NAMALWA (cell line): ENCODE measurements around the gene IFNGR1.
A peak's percentile ranks its signal among the peaks of the same experiment; 100 is the strongest.
"Not testable (repeated sequence)": the region's sequence is repeated elsewhere in the genome, so short reads cannot be mapped to it uniquely, and the experiment has no call there.

Source experiments
- DNase-seq: peaks from one replicate; pipeline ENCODE4 v3.0.0-alpha.2; 2015; ENCODE audit warnings: low spot score

The IFNGR1 gene

DNA sequence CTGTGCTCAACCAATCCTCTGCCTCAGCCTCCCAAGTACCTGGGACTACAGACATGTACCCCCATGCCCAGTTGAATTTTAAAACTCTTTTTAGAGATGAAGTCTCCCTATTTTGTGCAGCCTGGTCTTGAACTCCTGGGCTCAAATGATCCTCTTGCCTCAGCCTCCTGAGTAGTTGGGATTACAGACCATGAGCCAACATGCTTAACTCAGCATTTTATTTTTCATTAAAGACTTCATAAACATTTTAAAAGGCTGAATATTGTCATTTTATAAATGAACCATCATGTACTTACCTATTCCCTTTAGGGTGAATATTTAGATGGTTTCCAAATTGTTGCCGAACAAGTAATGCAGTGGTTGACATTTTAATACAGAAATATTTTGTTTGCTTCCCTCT is 16.5 kb upstream of the IFNGR1 start:
- DNase-seq = no peak

DNA sequence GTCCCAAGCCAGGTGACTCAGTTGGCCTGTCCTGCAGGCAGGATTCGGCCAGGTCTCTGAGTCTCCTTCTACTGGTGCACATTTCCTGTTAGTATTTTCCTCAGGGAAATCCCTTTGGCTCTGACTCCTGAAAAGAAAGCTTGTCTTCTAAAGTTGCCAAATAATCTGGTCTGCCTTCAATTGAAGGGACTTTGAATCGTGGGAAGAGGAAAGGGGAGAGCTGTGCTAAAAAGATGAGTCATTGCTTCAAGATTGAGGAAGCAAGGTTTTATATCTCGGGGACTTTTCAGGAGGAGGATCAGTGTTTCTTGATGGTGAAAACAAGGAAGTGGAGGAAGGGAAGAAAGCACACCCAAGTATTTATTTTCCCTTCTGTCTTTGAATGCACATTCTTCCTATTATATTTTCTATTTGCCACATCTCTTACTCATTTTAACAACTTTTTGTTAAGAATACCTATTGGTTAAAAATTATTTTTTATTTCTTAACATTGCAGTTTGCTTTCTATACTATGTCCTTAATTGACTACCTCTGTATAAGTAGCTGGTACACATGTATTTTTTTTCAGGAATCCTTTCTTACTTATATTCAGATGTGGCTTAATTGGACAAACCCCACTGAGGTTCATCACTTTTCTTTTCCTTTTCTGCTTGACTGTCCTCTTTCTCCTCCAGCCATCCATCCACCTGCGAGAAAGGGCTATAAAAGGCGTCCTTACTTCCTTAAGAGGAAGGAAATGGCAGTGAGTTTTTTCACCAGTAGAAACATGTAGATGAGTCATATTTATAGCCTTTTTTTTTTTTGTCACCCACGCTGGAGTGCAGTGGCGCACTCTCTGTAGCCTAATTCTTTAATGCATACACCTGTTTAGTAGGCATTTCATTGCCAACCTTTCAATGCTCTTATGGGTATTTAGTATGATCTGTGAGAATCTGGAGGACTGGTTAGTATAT is 15.0 kb upstream of the IFNGR1 start:
- DNase-seq = peak; percentile 53

- no peak for DNase-seq
These were observed 12.7 kb upstream of the IFNGR1 start for GRCh38 chr6:137231895-137232294.

DNA sequence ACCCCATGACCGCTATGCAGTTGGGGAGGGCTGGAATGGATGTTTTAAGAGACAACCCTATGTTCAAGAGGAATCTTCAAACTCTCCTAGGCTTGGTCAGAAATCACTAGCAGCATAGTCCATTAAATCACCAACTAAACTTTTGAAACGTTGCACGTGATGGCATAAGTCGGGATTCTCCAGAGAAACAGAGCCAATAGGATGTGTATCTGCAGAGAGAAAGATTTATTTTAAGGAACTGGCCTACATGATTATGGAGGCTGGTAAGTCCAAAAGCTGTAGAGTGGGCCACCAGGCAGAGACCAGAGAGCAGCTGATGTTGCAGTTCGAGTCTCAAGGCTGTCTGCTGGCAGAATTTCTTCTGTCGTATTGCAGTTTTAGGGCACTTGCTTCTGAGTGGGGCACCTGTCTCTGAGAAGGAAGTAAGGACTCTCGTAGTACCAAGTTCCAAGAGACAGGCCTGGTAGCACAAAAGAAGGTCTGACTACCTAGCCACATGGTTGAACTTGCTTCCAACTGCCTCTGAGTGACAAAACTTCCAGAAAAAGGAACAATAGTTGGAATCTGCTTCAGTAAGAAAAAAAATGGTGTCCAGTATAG is 11.9 kb upstream of the IFNGR1 start:
- DNase-seq = no peak

- no peak for DNase-seq
These were observed 11.4 kb upstream of the IFNGR1 start for GRCh38 chr6:137230547-137230946.

- no peak for DNase-seq
These were observed 10.0 kb upstream of the IFNGR1 start for GRCh38 chr6:137229075-137229759.

DNA sequence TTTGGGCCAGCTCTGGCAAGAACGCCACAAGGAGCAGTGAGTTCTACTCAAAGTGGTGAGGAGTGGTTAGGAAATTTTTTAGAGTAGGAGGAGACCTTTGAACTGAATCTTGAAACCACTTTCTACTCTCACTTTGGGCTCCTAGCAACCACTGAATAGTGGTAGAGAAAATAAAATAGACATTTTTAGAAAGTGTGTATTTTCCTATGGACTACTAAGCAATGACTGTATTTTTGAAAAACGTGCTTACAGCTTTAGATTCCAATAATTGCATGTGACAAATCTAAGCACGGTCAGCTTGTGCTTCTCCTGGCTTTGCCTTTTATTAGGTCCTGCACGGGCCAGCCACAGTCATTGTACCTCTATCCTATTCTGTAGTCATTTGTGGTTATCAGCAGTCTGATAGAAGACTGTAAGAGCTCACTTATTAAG is 8.7 kb upstream of the IFNGR1 start:
- no peak for DNase-seq

GRCh38 chr6:137226697-137227096 is 7.5 kb upstream of the IFNGR1 start:
- DNase-seq = no peak

- DNase-seq = peak; percentile 64
These were observed 5.6 kb upstream of the IFNGR1 start for GRCh38 chr6:137224799-137225198.

DNA sequence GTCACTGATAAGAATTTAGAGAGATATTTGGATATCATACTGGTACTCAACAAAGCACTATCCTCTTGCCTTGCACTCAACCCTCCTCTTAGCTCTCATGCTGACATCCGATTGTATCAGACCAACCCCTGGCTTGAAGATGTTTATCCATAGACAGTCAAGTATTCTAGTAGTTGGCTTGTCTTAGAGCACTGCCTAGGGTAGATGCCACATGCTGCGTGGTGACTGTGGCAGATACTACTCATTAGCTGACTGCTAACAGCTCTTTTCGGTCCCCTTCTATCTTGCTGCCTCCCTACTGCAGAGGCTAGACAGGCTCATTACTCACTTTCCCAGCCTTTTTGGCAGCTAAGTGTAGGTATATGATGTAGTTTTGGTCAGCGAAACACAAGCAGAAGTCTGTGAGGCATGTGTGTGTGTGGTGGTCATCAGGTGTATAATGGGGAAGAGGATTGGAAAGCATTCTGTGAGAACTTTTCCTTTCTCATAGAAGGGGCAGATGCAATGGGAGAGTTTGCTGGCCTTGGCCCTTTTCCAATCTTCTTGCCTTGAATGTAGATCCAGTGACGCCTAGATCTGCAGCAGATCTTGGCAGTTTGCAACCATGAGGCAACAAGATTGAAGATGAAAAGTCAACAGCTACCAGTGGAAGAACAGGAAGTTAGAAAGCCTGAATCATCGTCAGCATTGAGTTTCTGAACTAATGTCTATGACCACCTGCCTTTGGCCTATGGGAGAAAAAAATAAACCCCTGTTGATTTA is 4.4 kb upstream of the IFNGR1 start:
- DNase-seq = peak; percentile 33

- peak; percentile 67 for DNase-seq
These were observed 3.2 kb upstream of the IFNGR1 start for GRCh38 chr6:137222381-137222780.

GRCh38 chr6:137219664-137220252 is 573 bp upstream of the IFNGR1 start:
- DNase-seq = no peak

- DNase-seq = peak; percentile 65
These were observed 690 bp downstream of the IFNGR1 start for GRCh38 chr6:137218473-137218916.

- DNase-seq = peak; percentile 43
These were observed 1.2 kb downstream of the IFNGR1 start for GRCh38 chr6:137217801-137218472.

DNA sequence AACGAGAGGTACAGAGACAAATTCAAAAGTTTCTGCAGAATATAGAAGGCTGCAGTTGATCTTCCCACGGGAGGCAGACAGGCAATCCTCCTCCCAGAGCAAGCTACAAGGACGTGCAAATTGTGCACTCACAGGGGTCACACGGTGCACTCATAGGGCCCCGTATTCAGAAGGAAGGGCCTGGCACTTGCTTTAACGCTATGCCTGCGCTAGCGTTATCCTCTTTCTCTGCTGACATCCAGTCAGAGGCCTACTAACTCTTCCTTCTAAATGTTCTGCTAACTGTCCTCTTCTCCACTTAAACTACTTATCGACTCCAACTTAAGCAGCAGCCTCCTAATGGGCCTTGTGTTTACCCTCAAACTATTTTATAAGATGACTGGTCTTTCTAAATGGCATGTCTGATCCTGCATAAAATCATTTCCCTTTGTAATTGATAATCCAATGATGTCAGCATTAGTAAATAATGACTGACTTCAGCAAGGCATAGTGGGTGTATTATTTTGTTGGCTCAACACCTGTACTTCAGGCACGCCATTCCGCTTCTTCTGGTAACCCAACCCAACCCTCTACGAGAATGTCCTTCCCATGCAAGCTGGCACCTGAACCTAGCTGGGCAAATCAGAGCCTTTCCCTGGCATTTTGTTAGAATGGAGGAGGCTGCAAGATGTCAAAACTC is 2.2 kb downstream of the IFNGR1 start:
- DNase-seq = no peak

DNA sequence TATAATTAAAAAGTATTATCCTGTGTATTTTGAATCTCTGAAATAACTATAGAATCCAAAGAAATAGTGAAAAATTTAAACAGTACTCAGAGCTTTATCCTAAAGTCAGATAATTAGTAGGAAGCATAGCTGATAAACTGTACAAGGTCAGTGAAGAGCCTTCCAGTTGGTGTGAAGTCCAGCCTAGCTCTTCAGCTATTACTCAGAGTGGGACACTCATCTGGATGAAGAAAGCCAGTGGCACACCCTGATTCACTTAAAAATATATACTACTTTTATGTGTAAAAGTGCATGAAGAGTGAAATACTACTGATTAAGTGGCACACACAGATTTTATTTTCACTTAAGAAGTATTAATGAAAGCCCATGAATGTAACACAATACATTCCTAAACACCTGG is 3.1 kb downstream of the IFNGR1 start:
- no peak for DNase-seq

DNA sequence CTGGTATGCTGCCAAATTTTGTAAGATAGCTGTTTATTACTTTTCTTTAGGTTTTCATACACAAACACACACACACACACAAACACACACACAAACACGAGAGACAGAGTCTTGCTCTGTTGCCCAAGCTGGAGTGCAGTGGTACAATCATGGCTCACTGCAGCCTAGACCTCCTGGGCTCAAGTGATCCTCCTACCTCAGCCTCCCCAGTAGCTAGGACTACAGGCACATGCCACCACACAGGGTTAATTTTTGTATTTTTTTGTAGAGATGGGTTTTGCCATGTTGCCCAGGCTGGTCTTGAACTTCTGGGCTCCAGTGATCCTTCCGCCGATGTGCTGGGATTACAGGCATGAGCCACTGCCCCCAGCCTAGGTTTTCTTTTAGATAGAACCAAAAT is 3.6 kb downstream of the IFNGR1 start:
- not testable (repeated sequence) for DNase-seq

DNA sequence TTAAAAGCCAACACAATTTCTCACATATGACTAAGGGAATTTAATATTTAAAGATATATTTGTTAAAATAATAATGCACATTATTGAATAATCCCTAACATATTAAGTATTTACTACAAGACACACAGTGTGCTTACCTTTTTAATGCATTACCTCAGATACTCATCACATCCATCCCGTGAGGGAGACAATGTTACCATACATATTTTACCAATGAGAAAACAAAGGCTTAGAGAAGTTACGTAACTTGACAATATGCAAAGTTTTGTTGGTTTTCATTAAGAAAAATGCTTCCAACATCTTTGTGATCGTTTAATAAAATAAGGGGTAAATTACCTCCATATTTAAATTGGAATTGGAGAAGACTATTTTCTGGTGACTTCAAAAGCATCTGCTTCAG is 4.3 kb downstream of the IFNGR1 start:
- no peak for DNase-seq

GRCh38 chr6:137213813-137214212 is 5.4 kb downstream of the IFNGR1 start:
- no peak for DNase-seq

DNA sequence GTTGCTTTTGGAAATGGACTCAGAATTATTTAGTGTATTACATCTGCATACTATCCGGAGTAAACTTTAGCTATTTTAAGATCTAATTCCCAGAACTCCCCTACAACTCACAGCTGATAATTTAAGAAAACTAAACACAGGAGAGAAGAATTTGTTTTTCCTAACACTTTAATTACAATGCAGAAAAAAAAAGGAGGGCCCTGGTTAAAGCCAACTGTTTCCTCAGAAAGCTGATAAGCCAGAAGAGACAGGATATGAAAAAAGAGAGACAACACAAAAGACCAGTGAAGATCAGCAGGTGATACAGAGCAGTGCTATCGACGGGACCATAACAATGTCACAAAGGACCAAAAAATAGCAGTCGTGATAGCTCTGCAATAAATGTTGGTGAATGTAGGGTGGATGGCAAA is 5.8 kb downstream of the IFNGR1 start:
- DNase-seq = no peak
